Mesenchymal stem cell (in vitro differentiated cells and primary cell): ENCODE data around the gene FIS1.

ENCODE experiments used
- DNase-seq: peaks from one replicate; pipeline ENCODE4 v3.0.0-alpha.2; 2013
- H2AFZ ChIP-seq: one replicate; pipeline ENCODE4 v1.6.1; 2013; ENCODE audit warnings: low read depth, mild to moderate bottlenecking, control low read depth, inconsistent platforms, low read length, moderate library complexity
- H2AK5ac ChIP-seq: 2 replicates; pipeline ENCODE4 v1.6.1; 2013; ENCODE audit warnings: low read length, moderate library complexity, mild to moderate bottlenecking, inconsistent platforms; ENCODE audit not compliant: severe bottlenecking
- H2BK120ac ChIP-seq: one replicate; pipeline ENCODE4 v1.6.1; 2013; ENCODE audit warnings: low read depth, mild to moderate bottlenecking, inconsistent platforms, low read length, moderate library complexity
- H2BK12ac ChIP-seq, 2 experiments: one replicate each; pipeline ENCODE4 v1.6.1; 2013; ENCODE audit warnings: inconsistent platforms in 2 of 2, low read length in 2 of 2, mild to moderate bottlenecking in 2 of 2, moderate library complexity in 2 of 2, control low read depth in 1 of 2
- H2BK15ac ChIP-seq: one replicate; pipeline ENCODE4 v1.6.1; 2013; ENCODE audit warnings: mild to moderate bottlenecking, low read depth, inconsistent platforms; ENCODE audit not compliant: poor library complexity, severe bottlenecking
- H2BK5ac ChIP-seq: 2 replicates; pipeline ENCODE4 v1.6.1; 2013; ENCODE audit warnings: low read depth, mild to moderate bottlenecking, low read length, control low read depth, inconsistent platforms; ENCODE audit not compliant: poor library complexity, severe bottlenecking
- H3K14ac ChIP-seq, 2 experiments: one replicate each; pipeline ENCODE4 v1.6.1; 2013; ENCODE audit warnings: inconsistent platforms in 2 of 2, low read length in 2 of 2, control low read depth in 1 of 2, mild to moderate bottlenecking in 1 of 2, moderate library complexity in 1 of 2
- H3K18ac ChIP-seq, 2 experiments: one replicate each; pipeline ENCODE4 v1.6.1; 2013; ENCODE audit warnings: inconsistent platforms in 2 of 2, low read length in 2 of 2, control low read depth in 1 of 2, low read depth in 1 of 2, mild to moderate bottlenecking in 1 of 2
- H3K23ac ChIP-seq, 2 experiments: one replicate each; pipeline ENCODE4 v1.6.1; 2013; ENCODE audit warnings: inconsistent platforms in 2 of 2, low read length in 2 of 2, mild to moderate bottlenecking in 2 of 2, moderate library complexity in 2 of 2, control low read depth in 1 of 2
- H3K27ac ChIP-seq: 2 replicates; pipeline ENCODE4 v1.5.1; 2013; ENCODE audit warnings: mild to moderate bottlenecking, moderate library complexity, low read length, control low read depth, inconsistent platforms; ENCODE audit not compliant: poor library complexity, severe bottlenecking
- H3K27me3 ChIP-seq, 2 experiments: 2 replicates each; pipeline versions ENCODE4 v1.6.1 to v1.7.0; 2013; ENCODE audit warnings: low read length in 2 of 2, mild to moderate bottlenecking in 2 of 2, moderate library complexity in 2 of 2, control low read depth in 1 of 2, inconsistent platforms in 1 of 2; ENCODE audit not compliant: control insufficient read depth in 1 of 2, insufficient read depth in 1 of 2
- H3K36me3 ChIP-seq, 2 experiments: 2 replicates each; pipeline versions ENCODE4 v1.6.1 to v1.7.0; 2013; ENCODE audit warnings: low read length in 2 of 2, control low read depth in 1 of 2, inconsistent platforms in 1 of 2, low read depth in 1 of 2, mild to moderate bottlenecking in 1 of 2; ENCODE audit not compliant: insufficient read depth in 2 of 2, control insufficient read depth in 1 of 2
- H3K4ac ChIP-seq, 2 experiments: one replicate each; pipeline ENCODE4 v1.6.1; 2013; ENCODE audit warnings: inconsistent platforms in 2 of 2, low read length in 2 of 2, mild to moderate bottlenecking in 2 of 2, moderate library complexity in 2 of 2, control low read depth in 1 of 2, low read depth in 1 of 2
- H3K4me1 ChIP-seq: 2 replicates; pipeline ENCODE4 v1.6.1; 2013; ENCODE audit warnings: low read depth, low read length, control low read depth; ENCODE audit not compliant: control insufficient read depth, insufficient read depth
- H3K4me2 ChIP-seq: 2 replicates; pipeline ENCODE4 v1.6.1; 2013; ENCODE audit warnings: low read length, mild to moderate bottlenecking, inconsistent platforms; ENCODE audit not compliant: poor library complexity, severe bottlenecking
- H3K4me3 ChIP-seq, 2 experiments: 2 replicates each; pipeline versions ENCODE4 v1.5.1 to v1.7.0; 2013; ENCODE audit warnings: low read length in 2 of 2, mild to moderate bottlenecking in 2 of 2, control low read depth in 1 of 2, low read depth in 1 of 2; ENCODE audit not compliant: insufficient read depth in 1 of 2
- H3K79me1 ChIP-seq: replicated peaks from 2 replicates; pipeline ENCODE4 v1.6.1; 2013; ENCODE audit warnings: mild to moderate bottlenecking, control low read depth, low read length, inconsistent platforms; ENCODE audit not compliant: poor library complexity, severe bottlenecking
- H3K9ac ChIP-seq: 2 replicates; pipeline ENCODE4 v1.7.0; 2013; ENCODE audit warnings: mild to moderate bottlenecking, low read length, moderate library complexity
- H3K9me3 ChIP-seq: 2 replicates; pipeline ENCODE4 v1.7.0; 2013; ENCODE audit warnings: mild to moderate bottlenecking, low read length; ENCODE audit not compliant: control insufficient read depth
- H4K8ac ChIP-seq: one replicate; pipeline ENCODE4 v1.6.1; 2013; ENCODE audit warnings: inconsistent platforms, mild to moderate bottlenecking, low read length, moderate library complexity
- H4K91ac ChIP-seq: one replicate; pipeline ENCODE4 v1.6.1; 2013; ENCODE audit warnings: mild to moderate bottlenecking, low read length, inconsistent platforms
- WGBS: methylation state at CpG from one replicate; pipeline ENCODE4 v1.1.7; 2013; ENCODE audit warnings: mixed read lengths; 5-methylcytosine and 5-hydroxymethylcytosine counted together

FIS1 gene

GRCh38 chr7:101241015-101241363 is 3.9 kb downstream of the FIS1 start:
- Histone ChIP-seq H4K8ac (no peak overlapping the region), H3K18ac (no peak overlapping the region), H2BK120ac (no peak overlapping the region), H3K36me3 (peaks cover 26 to 65% of the 10 kb centered on the region in 2 experiments), H3K27me3 (no peaks in the 10 kb centered on the region), H3K9me3 (no peaks in the 10 kb centered on the region), H3K4me2 (no peak overlapping the region), H3K23ac (no peak overlapping the region), H2AK5ac (no peak overlapping the region), H3K4me1 (peaks cover 41% of the 10 kb centered on the region), H3K14ac (no peak overlapping the region), H2BK15ac (no peak overlapping the region), H3K79me1 (peaks cover 23% of the 10 kb centered on the region), H3K4ac (no peak overlapping the region), H2AFZ (no peak overlapping the region), H4K91ac (no peak overlapping the region), H3K9ac (no peak overlapping the region), H3K4me3 (no peak overlapping the region), H2BK12ac (no peak overlapping the region), H3K27ac (no peak overlapping the region), H2BK5ac (no peak overlapping the region)
- no peak for DNase-seq
- WGBS, result 97% methylated on average over 12 of the region's 12 CpGs

- Histone ChIP-seq H2BK12ac (no peak overlapping the region), H3K4me1 (peaks cover 37% of the 10 kb centered on the region), H3K4me2 (no peak overlapping the region), H4K8ac (no peak overlapping the region), H2AFZ (no peak overlapping the region), H3K9me3 (no peaks in the 10 kb centered on the region), H3K18ac (no peak overlapping the region), H2AK5ac (no peak overlapping the region), H3K79me1 (peaks cover 24% of the 10 kb centered on the region), H3K27me3 (no peaks in the 10 kb centered on the region), H3K4me3 (no peak overlapping the region), H3K23ac (no peak overlapping the region), H3K36me3 (peaks cover 31 to 66% of the 10 kb centered on the region in 2 experiments), H2BK5ac (no peak overlapping the region), H3K4ac (no peak overlapping the region), H3K9ac (no peak overlapping the region), H2BK15ac (no peak overlapping the region), H3K27ac (no peak overlapping the region), H3K14ac (no peak overlapping the region), H4K91ac (no peak overlapping the region), H2BK120ac (no peak overlapping the region)
- WGBS, result 95% methylated on average over 32 of the region's 32 CpGs
- no peak for DNase-seq
Measured at GRCh38 chr7:101240226-101241014, 4.5 kb downstream of the FIS1 start.

GRCh38 chr7:101239951-101240220 is 5.0 kb downstream of the FIS1 start:
- Histone ChIP-seq H3K36me3 (peaks cover 34 to 68% of the 10 kb centered on the region in 2 experiments), H3K9ac (no peak overlapping the region), H3K9me3 (no peaks in the 10 kb centered on the region), H3K27ac (no peak overlapping the region), H3K79me1 (peaks cover 26% of the 10 kb centered on the region), H2BK15ac (no peak overlapping the region), H3K4me1 (peaks cover 33% of the 10 kb centered on the region), H2BK5ac (no peak overlapping the region), H2BK120ac (no peak overlapping the region), H4K8ac (no peak overlapping the region), H3K4ac (no peak overlapping the region), H2AFZ (no peak overlapping the region), H4K91ac (no peak overlapping the region), H3K4me3 (no peak overlapping the region), H2AK5ac (no peak overlapping the region), H3K14ac (no peak overlapping the region), H3K18ac (no peak overlapping the region), H2BK12ac (no peak overlapping the region), H3K27me3 (no peaks in the 10 kb centered on the region), H3K23ac (no peak overlapping the region), H3K4me2 (no peak overlapping the region)
- DNase-seq, result no peak
- 98% methylated on average over 9 of the region's 9 CpGs for WGBS

- Histone ChIP-seq H4K91ac (no peak overlapping the region), H2BK12ac (no peak overlapping the region), H3K4me1 (peaks cover 33% of the 10 kb centered on the region), H3K4me2 (no peak overlapping the region), H3K9me3 (no peaks in the 10 kb centered on the region), H2BK120ac (no peak overlapping the region), H2AK5ac (no peak overlapping the region), H3K4ac (no peak overlapping the region), H2AFZ (no peak overlapping the region), H3K14ac (no peak overlapping the region), H3K27me3 (no peaks in the 10 kb centered on the region), H2BK5ac (no peak overlapping the region), H2BK15ac (no peak overlapping the region), H3K27ac (peak overlapping the region; percentile 27), H3K9ac (no peak overlapping the region), H3K23ac (no peak overlapping the region), H3K79me1 (peaks cover 26% of the 10 kb centered on the region), H3K18ac (no peak overlapping the region), H4K8ac (no peak overlapping the region), H3K36me3 (peaks cover 34 to 72% of the 10 kb centered on the region in 2 experiments), H3K4me3 (no peak overlapping the region)
- 89% methylated on average over 24 of the region's 27 CpGs for WGBS
- no peak for DNase-seq
Measured at GRCh38 chr7:101239191-101239950, 5.5 kb downstream of the FIS1 start.
